Activated CD4-positive, alpha-beta T cell treated with anti-CD3 and anti-CD28 coated beads, Interleukin-2, Interleukin-6, amounts not matched to agents 100 ng/mL and 50 ng/mL, durations not matched to agents 16 hours and 8 hours (primary cell): Measurements from ENCODE around the gene IPMK.
A peak's percentile ranks its signal among the peaks of the same experiment; 100 is the strongest.

Experiments
- DNase-seq: peaks from one replicate; pipeline ENCODE4 v3.0.0-alpha.2; 2020

IPMK gene

DNA sequence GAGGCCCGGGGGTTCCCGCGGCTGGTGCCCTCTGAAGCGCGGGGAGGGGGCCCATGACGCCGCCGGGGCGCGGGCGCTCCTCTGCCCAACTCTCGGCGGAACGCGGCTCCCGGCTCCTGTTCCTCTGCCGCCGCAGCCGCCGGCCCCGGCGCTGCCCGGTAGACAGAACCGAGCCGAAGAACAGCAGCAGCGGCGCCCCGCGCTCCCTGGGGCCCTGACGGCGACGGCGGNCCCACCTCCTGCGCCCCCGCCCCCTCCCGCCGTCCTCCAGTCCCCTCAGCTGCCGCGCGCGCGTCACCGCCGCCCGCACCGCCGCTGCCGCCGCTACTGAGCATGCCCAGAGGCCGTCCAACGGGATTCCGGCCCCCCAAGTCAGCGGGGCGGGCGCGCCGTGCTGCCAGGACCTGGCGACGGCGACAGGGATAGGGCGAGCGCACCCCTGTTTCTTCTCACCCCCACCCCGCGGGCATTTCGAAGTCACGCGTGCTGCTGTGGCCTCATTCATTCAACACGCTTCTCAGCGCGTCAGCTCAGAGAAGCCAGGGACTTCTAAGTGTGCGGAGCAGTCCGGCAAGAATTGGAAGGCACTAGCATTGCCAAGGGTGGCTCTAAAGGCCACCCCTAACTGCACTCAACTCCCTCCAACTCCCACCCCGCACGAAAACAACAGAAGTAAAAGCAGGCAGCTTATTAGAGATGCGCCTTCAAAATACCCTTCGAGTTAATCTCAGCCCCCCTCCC lies at the start of gene IPMK:
Gene IPMK, minus strand, starts transcription at position 182 of the 741 bp plus-strand sequence. CDS start 283 bp downstream, outside the sequence.
- peak; percentile 96 for DNase-seq

DNA sequence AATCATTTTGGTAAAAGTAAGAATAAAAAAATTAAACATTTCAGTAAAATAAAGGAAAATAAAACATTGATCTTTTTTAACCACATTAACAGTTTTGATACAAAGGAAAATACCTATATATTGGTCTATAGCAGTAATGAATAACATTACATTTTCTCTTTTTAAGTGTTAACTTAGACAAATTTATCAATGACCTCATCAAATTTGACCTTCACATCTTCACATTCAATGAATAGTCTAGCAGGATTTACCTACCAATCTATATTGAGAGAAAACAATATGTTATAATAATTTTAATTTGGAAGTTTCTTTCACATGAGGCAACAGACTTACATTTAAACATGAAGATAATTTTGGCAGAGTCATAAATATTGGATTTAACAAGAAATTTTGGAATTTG lies 49.2 kb upstream of the IPMK start:
- no peak for DNase-seq

DNA sequence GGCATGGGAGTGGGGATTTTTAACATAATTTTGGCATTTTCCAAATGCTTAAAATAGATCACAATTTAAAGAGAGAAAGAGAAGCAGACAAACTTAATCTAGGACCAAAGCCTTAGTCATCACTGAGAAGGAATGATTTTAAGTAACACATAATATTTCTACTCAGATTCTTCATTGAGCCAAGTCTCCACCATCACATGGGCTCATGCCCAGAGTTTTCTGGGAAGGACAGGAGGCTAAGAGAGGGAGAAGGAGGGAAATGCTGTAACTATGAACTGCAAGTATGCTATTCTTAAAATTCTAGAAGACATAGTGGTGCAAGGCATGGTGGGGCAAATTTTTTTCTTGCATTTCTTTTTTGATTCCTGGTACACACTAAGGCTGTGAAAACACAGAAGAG lies 43.3 kb upstream of the IPMK start:
- DNase-seq: no peak

DNA sequence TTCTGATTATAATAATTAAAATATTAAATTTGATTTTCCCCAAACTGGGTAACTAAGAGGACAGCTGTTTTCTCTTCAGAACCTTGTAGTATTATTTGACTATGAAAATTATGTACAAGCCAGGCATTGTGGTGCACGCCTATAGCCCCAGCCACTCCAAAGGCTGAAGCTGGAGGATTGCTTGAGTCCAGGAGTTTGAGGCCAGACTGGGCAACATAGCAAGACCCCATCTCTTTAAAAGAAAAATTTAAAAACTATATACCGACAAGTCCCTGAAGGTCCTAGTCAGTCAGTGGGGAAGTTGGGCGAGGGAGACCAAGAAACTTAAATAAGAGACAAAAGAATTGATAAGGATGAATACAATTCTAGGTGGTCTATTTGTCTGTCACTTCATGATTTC lies 40.0 kb upstream of the IPMK start:
- DNase-seq: no peak

DNA sequence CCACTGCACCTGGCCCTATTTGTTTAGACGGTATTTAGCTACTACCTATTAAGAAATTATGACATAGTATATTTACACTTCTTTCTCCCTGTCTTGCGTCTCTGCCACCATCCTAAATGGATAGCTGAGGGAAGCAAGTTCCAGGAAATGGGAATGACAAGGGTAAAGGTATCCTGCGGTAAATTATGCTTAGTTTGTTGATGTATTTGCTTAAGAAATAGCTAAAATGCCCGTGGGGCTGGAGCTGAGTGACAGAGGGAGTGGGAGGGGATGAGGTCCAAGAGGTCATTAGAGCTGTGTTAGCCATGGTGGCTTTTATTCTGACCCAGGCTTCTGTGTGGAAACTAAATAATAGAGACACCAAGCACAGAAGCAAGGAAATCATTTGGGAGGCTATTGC lies 38.1 kb upstream of the IPMK start:
- DNase-seq: no peak

DNA sequence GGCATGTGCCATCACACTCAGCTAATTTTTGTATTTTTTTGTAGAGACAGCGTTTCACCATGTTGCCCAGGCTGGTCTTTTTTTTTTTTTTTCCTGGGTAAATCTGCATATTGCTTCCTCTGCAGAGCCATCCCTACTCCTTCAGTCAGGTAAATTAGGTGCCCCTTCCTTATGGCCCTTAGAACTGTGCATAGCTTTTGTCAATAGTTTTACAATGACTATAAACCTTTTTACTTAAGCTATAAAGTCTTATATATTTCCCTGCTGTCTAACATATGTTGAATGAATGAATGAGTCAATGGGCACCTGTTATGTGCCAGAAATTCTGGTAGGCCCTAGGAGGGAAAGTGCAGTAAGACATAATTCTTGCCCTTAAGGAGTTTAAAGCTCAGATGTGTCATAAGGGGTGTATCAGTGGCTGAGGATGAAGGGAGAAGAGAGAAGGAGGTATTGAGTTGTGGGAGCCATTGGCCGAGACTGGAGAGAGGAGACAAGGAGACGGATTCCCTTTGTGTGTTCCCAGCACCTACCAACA lies 36.5 kb upstream of the IPMK start:
- no peak for DNase-seq

DNA sequence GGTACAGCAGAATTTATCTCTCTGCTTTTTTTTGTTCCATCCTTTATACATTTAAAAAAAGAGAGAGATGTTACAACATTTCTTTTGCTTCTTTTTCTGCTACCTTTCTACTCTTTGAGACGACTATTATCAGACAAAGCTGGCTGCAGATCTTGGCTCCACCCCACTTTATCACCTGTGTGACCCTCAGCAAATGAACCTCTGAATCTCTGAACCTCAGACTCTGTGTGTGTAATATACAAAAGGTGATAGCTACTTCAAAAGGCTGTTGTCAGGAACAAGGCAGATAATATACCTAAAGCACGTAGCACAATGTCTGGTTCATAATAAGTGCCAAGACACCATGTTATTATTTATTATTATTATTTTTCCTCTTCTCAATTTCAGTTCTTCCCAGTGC lies 34.6 kb upstream of the IPMK start:
- no peak for DNase-seq

DNA sequence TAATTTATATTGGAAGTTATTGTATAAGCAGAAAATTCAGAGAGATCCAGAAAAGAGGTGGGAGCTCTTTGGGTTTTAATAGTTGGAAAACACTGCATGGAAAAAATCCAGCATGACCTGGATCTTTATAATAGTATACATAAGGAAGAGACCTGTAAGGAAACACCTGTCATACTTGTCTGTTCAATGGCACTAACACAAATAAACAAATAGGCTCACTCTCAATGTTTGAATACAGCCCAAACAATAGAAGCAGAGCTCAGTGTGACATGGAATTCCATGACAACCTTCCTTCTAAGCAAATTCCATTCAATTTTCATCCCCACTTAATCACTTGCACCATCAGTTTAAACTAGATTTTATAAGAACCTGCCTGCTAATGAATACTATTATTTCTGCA lies 33.0 kb upstream of the IPMK start:
- no peak for DNase-seq

DNA sequence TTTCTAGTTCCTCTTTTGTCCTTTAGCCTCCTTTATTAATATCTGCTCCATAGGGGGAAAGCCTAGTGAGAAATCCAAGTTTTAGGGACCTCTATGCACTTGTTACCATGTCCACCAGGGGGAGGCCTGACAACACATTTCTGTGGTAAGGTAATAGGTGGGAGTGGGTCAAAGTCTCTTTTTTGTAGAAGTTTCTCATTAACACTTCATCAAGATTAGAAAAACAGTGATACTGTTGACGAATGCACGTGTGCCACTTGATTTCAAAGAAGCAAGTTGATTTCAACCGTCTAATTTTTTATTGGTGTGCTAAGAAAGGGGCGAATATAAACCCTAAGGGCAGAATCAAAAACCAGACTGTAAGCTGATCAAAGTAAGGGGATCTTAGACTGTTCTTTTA lies 31.9 kb upstream of the IPMK start:
- DNase-seq: peak; percentile 62

DNA sequence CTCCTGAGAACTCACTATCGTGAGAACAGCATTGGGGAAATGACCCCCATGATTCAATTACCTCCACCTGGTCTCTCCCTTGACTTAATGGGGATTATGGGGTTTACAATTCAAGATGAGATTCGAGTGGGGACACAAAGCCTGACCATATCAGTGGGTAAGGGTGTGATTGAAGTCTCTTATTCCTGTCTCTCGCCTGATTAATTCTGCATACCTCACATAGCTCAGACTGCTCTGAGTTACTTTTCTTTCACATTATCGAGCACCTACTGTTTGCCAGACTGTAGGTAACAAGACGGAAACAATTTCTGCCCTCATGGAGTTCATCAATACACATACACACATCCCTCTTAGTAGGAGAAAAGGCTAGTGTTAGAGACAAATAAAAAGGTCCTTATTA lies 26.3 kb upstream of the IPMK start:
- DNase-seq: no peak

DNA sequence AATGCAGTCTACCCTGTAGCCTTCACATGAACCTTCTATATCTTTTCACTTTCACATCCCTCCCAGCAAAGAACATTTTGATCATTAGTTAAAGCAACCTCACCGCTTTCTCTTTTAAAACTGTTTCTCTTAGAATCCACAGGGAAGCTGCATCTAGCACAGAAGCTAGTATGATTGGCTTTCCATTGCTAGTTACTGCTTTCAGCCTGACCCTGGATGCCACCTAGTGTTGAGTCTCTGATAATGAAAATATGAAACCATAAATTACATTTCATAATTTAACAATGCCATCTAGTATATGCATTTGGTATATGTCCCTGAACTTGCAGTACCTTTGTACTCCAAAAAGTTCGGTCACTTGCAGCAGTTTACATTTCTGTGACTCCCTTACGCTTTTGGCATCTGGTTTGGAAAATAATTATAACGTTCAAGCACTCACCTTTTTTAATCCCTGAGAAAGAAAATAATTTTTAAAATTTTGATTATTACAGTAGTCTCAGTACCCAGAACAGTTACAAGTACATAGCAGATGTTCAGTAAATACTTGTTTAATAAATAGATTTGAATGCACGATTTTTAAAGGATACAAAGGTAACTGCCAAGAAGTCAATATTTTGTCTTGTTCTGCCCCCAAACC lies 24.0 kb upstream of the IPMK start:
- DNase-seq: peak; percentile 49

DNA sequence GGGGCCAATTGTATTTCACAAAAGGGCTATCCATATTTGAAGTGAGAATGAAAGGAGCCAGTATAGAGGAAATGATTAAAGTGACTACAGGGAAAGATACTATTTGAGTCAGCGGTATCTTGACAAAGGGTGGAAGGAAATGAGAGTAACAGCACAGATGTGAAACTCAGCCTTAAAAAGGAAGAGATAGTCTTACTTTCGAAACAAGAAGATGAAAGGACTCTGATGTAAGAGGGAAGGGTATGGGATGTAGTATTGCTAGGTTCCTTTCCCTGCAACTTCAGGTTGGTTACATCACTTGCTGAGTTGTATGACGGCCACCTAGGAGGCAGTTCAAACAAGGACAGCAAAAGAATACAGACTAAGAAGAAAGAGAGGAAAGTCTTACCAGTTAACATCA lies 14.9 kb upstream of the IPMK start:
- DNase-seq: peak; percentile 81

DNA sequence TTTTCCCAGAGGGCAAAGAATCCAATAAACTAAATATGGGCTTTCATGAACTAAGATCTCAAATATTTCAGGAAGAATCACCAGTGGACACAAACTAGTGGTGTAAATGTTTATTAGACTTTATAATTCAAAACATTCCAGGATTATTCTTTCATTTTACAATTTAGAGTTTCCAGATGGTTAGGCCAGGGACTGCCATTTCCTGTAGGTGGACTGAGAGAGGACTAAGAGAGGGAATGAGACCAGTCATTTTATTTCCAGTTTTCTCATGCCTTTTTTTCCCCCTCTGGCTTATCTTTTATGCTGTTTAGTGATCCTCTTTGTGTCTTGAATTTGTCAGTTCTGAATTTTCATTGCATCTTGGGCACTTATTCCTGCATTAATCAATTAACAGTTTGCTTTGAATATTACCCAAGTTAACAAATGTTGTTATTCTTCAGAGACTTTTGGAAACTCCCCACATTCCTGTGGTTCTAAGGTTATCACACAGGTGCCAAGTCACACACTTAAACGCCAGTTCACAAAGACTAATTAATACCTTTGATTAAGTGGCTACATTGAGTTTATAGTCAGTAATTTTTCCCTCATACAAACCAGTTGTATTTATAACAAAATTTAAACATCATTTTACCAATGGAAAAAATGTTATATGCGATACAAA lies 13.5 kb upstream of the IPMK start:
- DNase-seq: no peak

DNA sequence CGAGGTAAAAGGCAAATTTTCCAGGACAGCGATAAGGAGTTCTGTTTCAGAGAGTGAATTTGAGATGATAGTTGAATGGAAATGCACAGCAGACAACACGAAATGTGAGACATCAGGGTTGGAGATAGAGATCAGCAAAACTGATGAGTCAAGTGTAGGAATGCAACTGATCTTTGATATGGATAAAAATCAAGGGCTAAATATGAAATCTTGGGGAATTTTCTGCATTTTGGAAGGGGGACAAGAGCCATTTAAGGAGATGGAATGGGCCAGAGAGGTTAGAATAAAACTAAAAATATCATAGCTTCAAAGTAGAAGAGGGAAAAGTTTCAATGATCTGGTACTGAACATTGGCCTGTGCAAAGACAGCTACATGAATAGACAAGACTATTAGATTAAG lies 12.8 kb upstream of the IPMK start:
- DNase-seq: no peak

DNA sequence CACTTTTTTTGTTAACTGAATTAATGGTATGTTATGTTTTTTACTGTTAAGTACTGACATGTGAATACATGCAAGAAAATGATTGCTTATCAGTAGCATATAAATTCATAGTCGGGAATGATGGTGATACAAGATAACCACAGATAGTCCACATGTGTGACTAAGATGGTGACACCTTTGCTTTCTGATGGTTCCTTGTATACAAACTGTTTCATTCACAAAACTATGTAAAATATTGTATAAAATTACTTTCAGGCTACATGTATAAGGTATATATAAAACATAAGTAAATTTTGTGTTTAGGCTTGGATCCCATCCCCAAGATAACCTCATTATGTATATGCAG lies 11.2 kb upstream of the IPMK start:
- DNase-seq: no peak

DNA sequence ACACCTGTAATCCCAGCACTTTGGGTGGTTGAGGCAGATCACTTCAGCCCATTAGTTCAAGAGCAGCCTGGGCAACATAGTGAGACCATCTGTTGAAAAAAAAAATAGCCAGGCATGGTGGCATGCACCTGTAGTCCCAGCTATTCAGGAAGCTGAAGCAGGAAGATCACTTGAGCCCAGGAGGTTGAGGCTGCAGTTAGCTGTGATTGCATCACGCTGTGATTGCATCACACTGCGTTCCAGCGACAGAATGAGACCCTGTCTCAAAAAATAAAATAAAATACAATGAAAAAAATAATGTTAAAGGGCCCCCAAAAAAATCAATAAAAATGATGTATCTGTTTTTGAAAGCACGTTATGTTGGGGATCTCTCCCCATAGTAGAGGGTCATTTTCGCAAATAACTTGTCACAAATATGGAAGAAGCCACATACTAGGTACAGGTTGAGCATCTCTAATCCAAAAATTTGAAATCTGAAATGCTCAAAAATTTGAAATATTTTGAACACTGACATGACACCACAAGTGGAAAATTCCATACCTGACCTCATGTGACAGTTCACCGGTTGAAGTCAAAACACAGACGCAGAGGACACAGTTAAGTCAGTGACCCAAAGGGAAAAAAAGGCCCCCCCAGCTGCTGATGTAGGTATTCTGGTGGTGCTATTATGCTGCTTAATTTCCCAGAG lies 10.7 kb upstream of the IPMK start:
- DNase-seq: no peak

DNA sequence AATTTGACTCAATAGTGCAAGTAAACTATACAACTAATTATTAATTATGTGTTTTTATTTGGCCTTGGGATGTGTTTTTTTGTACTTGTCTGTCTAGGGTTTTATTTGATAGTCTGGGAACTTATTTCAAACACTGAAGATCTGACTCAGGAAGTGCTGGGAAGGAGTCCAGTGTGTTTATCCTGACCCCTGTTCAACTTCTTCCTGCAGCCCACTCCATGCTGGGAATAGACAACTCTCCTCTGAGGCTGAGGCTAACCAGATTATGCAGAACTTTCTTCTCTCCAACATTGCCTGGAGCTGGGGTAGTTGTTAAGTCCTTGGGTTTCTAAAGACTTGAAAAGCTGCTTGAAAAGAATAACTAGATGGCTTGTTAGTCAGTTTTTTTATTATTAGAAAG lies 8.2 kb upstream of the IPMK start:
- no peak for DNase-seq

DNA sequence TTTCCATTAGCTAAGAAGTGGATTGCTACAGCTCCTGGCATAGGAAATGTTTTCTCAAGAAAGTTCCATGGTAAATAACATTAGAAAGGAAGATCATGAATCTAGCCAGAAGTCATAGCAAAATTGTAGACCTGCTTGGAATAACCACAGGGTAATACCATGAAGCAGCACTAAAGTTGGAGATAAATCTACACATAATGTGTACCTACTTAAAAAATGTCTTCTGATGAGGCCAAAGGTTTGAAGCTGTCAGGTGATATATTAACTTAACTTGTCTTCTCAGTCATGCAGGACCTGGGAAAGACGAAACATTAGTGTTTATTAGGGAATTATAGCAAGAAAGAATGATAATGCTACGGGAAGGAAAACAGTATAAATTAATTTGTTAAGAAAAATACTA lies 7.6 kb upstream of the IPMK start:
- no peak for DNase-seq

DNA sequence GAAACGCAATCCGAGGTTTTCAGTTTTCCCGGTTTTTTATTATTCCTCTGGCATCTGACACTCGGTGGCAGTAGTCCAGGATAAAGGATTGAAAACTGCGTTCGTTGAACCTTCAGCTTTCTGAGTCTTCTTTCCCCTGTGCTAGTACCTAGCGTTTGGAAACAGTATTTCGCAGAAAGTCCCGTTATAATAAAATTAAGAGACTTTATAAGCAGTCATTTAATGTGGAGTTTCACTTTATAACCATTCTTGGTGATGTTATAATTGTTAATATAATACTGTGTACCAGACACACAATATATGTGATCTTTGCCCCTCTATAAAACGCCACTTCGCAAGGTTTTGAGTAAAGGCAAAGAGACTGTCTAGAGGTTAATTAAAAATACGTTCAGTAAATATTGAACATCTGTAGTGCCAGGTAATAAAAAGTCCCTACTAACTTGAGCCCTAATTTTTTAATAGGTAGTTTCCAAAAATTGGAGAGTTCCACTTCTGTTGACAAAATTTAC lies 2.1 kb upstream of the IPMK start:
- DNase-seq: no peak

DNA sequence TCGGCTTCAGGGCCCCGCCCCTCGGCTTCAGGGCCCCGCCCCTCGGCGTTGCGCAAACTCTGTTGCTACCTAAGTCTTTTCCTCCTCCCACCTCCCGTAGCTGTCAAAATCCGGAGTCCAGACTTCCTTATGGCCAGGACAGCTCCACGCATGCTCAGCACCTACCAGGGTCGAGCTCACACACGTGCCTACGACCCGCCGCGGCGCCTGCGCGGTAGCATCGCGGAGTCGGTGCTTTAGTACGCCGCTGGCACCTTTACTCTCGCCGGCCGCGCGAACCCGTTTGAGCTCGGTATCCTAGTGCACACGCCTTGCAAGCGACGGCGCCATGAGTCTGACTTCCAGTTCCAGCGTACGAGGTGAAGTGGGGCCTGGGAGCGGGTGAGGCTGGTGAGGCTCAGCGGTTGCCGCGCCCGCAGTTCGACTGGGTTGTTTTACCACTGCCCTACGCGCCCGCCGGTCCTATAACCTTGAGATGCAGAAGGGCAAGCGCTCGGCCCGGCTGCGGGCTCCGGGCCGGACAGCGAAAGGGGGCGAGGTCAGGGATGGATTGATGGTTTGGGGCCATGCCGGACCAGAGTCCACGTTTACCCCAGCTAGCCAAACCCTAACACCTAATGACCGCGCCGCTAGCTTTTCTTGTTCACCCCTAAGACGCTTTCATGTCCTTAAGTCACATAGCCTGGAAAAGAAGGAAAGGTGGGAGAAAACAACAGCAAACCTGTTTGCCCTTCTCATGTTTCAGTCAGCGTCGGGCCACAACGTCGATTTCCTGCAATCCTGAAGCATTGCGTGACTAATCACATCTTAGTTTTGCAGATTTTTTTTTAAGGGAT lies 1.5 kb upstream of the IPMK start, which contains the start of gene CISD1:
Gene CISD1, plus strand, starts transcription at position 217 of the 836 bp plus-strand sequence. Its CDS starts 112 bp downstream, at position 329.
- peak; percentile 98 for DNase-seq

DNA sequence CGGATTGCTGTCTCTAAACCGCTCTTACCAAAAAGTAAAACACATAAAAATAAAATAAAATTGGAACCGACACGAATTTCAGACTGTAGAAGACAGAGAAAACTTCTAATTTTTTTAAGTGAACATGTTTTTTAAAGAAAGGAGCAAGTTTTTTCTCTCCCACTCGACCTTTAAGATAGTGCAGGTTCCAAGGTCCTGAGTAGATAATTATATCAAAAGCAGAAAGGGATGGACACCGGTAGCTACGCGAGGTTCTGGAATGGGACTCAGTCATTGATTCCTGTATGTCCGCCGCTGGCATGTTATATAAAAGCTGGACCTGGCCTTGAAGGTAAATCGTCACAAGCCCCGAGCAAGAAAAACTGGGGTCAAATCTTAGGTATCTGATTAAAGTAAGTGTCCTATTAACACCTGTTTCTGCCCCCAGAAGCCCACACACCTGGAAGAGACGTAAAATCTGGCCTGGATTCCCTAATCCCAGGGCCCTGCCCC lies 806 bp upstream of the IPMK start:
- DNase-seq: no peak
